ENCODE measurements around the gene ZNF775. TPM values are rescaled to one million over a fixed set of nuclear protein-coding genes. Genes with fewer than 3 reads are reported as not detected.

The ZNF775 gene
- polyA plus RNA-seq, 3 donors, result 1.3 to 2.7 (median 1.4) TPM

- no peak overlapping the region for H3K4me2 ChIP-seq (replicated peaks; ENCODE audit: extremely low read depth, low read length, poor library complexity, severe bottlenecking)
- Mint-ChIP-seq H3K9me3 (peaks cover 0 to 2% (median 0%) of the 10 kb centered on the region in 7 donors), H3K27me3 (ENCODE audit: low read depth in 3 of 3) (no peaks in the 10 kb centered on the region), H3K27ac (peak overlapping the region in 3 of 7 donors; percentile 19 to 81 (median 67)), H3K4me1 (peaks cover 43% of the 10 kb centered on the region), H3K36me3 (peaks cover 26 to 54% of the 10 kb centered on the region in 2 donors), H3K4me3 (no peak overlapping the region)
- no peaks in the 10 kb centered on the region for H3K27me3 ChIP-seq (ENCODE audit: control insufficient read depth in 2 of 2, insufficient read depth in 2 of 2, low read length in 2 of 2)
- TF ChIP-seq CTCF (IDR thresholded peaks at IDR 0.05), result no peak
- H4K20me1 ChIP-seq (ENCODE audit: insufficient read depth, low read length), result peaks cover 57% of the 10 kb centered on the region
- H2AFZ ChIP-seq (ENCODE audit: insufficient read depth, low read depth, low read length, poor library complexity, severe bottlenecking), result no peak overlapping the region
- intact Hi-C loops (cut with micrococcal nuclease), result loop anchor here in 1 of 2 donors (10.0 kb wide), 1 partner anchor 712 kb away; the partner anchor contains the start of genes AGAP3, FASTK and TMUB1
- peak in 1 of 3 donors; percentile 3 for DNase-seq
- no peak overlapping the region for H3K9ac ChIP-seq (ENCODE audit: insufficient read depth, low read length, poor library complexity, severe bottlenecking)
- no peak overlapping the region for H3K4me3 ChIP-seq (replicated peaks in 1 of 3; ENCODE audit: low read depth in 2 of 3, low read length in 3 of 3)
- H3K9me3 ChIP-seq (replicated peaks in 1 of 2; ENCODE audit: control insufficient read depth in 1 of 2, insufficient read depth in 1 of 2, low read length in 2 of 2), result no peaks in the 10 kb centered on the region
- H3K4me1 ChIP-seq (ENCODE audit: control insufficient read depth in 1 of 2, insufficient read depth in 2 of 2, low read length in 2 of 2), result peaks cover 27 to 36% of the 10 kb centered on the region in 2 donors
- peaks cover 33 to 44% of the 10 kb centered on the region in 2 donors for H3K36me3 ChIP-seq (replicated peaks in 1 of 2; ENCODE audit: control insufficient read depth in 1 of 2, insufficient read depth in 2 of 2, low read length in 2 of 2)
- WGBS (ENCODE audit: insufficient coverage), result 95% methylated on average over 15 of the region's 21 CpGs
- no peak overlapping the region for H3K27ac ChIP-seq (ENCODE audit: low read depth in 1 of 2, low read length in 2 of 2)
- H3K79me2 ChIP-seq (ENCODE audit: insufficient read depth, low read length), result peaks cover 57% of the 10 kb centered on the region
Observed at GRCh38 chr7:150373049-150373801, 5.9 kb upstream of the ZNF775 start.

GRCh38 chr7:150374026-150374425 is 5.1 kb upstream of the ZNF775 start:
- intact Hi-C loops (cut with micrococcal nuclease), result loop anchor here in 1 of 2 donors (10.0 kb wide), 1 partner anchor 711 kb away; the partner anchor contains the start of genes AGAP3, FASTK and TMUB1
- H3K9me3 ChIP-seq (replicated peaks in 1 of 2; ENCODE audit: control insufficient read depth in 1 of 2, insufficient read depth in 1 of 2, low read length in 2 of 2), result no peaks in the 10 kb centered on the region
- H3K27me3 Mint-ChIP-seq (ENCODE audit: low read depth in 3 of 3), result no peaks in the 10 kb centered on the region
- H3K27ac Mint-ChIP-seq, result peak overlapping the region in 2 of 7 donors; percentile 3 to 70
- no peak overlapping the region for H3K4me2 ChIP-seq (replicated peaks; ENCODE audit: extremely low read depth, low read length, poor library complexity, severe bottlenecking)
- peaks cover 26 to 54% of the 10 kb centered on the region in 2 donors for H3K36me3 Mint-ChIP-seq
- H4K20me1 ChIP-seq (ENCODE audit: insufficient read depth, low read length), result peaks cover 57% of the 10 kb centered on the region
- no peak for TF ChIP-seq CTCF (IDR thresholded peaks at IDR 0.05)
- peaks cover 33 to 44% of the 10 kb centered on the region in 2 donors for H3K36me3 ChIP-seq (replicated peaks in 1 of 2; ENCODE audit: control insufficient read depth in 1 of 2, insufficient read depth in 2 of 2, low read length in 2 of 2)
- H3K9ac ChIP-seq (ENCODE audit: insufficient read depth, low read length, poor library complexity, severe bottlenecking), result no peak overlapping the region
- H3K9me3 Mint-ChIP-seq, result peaks cover 0 to 2% (median 0%) of the 10 kb centered on the region in 7 donors
- 100% methylated on average over 2 of the region's 4 CpGs for WGBS (ENCODE audit: insufficient coverage)
- H3K4me1 Mint-ChIP-seq, result peaks cover 45% of the 10 kb centered on the region
- H3K27me3 ChIP-seq (ENCODE audit: control insufficient read depth in 2 of 2, insufficient read depth in 2 of 2, low read length in 2 of 2), result no peaks in the 10 kb centered on the region
- H3K4me1 ChIP-seq (ENCODE audit: control insufficient read depth in 1 of 2, insufficient read depth in 2 of 2, low read length in 2 of 2), result peaks cover 32 to 36% of the 10 kb centered on the region in 2 donors
- DNase-seq, result no peak
- no peak overlapping the region for H3K4me3 ChIP-seq (replicated peaks in 1 of 3; ENCODE audit: low read depth in 2 of 3, low read length in 3 of 3)
- no peak overlapping the region for H3K27ac ChIP-seq (ENCODE audit: low read depth in 1 of 2, low read length in 2 of 2)
- H2AFZ ChIP-seq (ENCODE audit: insufficient read depth, low read depth, low read length, poor library complexity, severe bottlenecking), result no peak overlapping the region
- H3K79me2 ChIP-seq (ENCODE audit: insufficient read depth, low read length), result peaks cover 52% of the 10 kb centered on the region
- no peak overlapping the region for H3K4me3 Mint-ChIP-seq
